Neural progenitor cell (in vitro differentiated cells): Measurements from ENCODE around the gene TXN2.

Experiments used
- EZH2 ChIP-seq: fragments of 200-600 bp; sonication (generic); IDR thresholded peaks from 2 replicates; pipeline ENCODE4 v1.6.1; 2017; ENCODE audit warnings: antibody characterized with exemption, mild to moderate bottlenecking, moderate library complexity
- TF ChIP-seq, protein P1 (sequence below): fragments of 200-600 bp; sonication (generic); IDR thresholded peaks from 2 replicates; pipeline ENCODE4 v1.5.1; 2017; ENCODE audit warnings: antibody characterized with exemption, mild to moderate bottlenecking

DNA sequence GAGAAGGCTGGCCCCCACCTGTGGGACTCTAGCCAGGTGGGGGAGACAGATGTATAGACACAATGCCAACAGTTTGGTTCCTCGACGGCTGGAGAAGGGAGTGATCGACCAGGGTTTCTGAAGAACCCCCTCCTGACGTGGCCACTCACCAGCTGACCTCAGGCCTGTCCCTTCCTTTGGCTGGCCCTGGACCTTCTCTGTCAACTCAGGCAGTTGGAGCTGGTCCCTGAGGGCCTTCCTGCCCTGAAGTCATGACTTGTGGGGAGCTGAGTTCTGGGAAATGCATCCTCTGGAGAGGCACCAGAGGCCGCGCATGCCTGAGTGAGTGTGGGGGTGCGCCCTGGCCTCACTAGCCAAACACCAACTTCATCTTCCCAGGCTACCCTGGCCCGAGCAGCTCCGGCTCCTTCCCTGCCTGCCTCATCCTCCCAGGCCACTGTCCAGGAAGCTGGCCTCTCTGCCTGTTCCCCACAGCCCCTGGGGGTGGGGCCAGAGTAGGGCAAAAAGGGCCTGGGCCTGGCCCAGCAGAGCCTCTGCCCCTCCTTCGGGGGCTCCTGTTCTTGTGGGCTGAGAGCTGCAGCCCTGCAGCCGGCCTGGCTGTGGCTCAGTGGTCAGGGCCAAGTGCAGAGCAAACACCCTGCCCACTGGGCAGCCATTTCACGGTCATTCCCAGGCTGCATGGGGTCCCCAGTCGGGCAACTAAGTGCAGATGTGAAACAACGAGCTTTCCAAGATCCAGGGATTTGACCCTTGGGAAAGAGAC, 23.6 kb downstream of the TXN2 start:
- TF ChIP-seq, protein P1, sequence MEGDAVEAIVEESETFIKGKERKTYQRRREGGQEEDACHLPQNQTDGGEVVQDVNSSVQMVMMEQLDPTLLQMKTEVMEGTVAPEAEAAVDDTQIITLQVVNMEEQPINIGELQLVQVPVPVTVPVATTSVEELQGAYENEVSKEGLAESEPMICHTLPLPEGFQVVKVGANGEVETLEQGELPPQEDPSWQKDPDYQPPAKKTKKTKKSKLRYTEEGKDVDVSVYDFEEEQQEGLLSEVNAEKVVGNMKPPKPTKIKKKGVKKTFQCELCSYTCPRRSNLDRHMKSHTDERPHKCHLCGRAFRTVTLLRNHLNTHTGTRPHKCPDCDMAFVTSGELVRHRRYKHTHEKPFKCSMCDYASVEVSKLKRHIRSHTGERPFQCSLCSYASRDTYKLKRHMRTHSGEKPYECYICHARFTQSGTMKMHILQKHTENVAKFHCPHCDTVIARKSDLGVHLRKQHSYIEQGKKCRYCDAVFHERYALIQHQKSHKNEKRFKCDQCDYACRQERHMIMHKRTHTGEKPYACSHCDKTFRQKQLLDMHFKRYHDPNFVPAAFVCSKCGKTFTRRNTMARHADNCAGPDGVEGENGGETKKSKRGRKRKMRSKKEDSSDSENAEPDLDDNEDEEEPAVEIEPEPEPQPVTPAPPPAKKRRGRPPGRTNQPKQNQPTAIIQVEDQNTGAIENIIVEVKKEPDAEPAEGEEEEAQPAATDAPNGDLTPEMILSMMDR: no peak
- TF ChIP-seq EZH2: no peak
